A673 (cell line): ENCODE measurements around the gene TRAF3IP1. TPM values are rescaled to one million over a fixed set of nuclear protein-coding genes. Genes with fewer than 3 reads are reported as not detected.

Source experiments
- BruUV-seq: library from RNA; stranded (reverse); fragments of 400-500 nt; replicated peaks from 2 replicates; lab custom pipeline; 2021; lab: Mats Ljungman, UMichigan
- CTCF ChIA-PET: fragments of 300-600 bp; sonication (Branson Sonifier 250); formaldehyde crosslinking; loops from one replicate; lab custom pipeline; 2022; ENCODE audit warnings: antibody characterized with exemption; lab: Charles Lee
- POLR2A ChIA-PET: fragments of 300-600 bp; sonication (Branson Sonifier 250); formaldehyde crosslinking; loops from one replicate; lab custom pipeline; 2022; ENCODE audit warnings: antibody characterized with exemption; ENCODE audit not compliant: low non-redundant PET; lab: Charles Lee
- DNase-seq: peaks from one replicate; pipeline ENCODE4 v3.0.0-alpha.2; 2015; ENCODE audit warnings: low spot score
- H3K27ac ChIP-seq: fragments of 200-600 bp; sonication (generic); 2 replicates; pipeline ENCODE4 v1.5.1; 2016; ENCODE audit warnings: mixed run types, low read depth, mild to moderate bottlenecking, mixed read lengths, antibody characterized with exemption, low read length; ENCODE audit not compliant: poor library complexity, severe bottlenecking
- H3K27me3 ChIP-seq: fragments of 200-600 bp; sonication (generic); replicated peaks from 2 replicates; pipeline ENCODE4 v1.6.1; 2017; ENCODE audit warnings: mixed run types, low read depth, mild to moderate bottlenecking, mixed read lengths, antibody characterized with exemption, low read length; ENCODE audit not compliant: insufficient read depth, poor library complexity
- H3K36me3 ChIP-seq: fragments of 200-600 bp; sonication (generic); 2 replicates; pipeline ENCODE4 v1.6.1; 2016; ENCODE audit warnings: mixed run types, mild to moderate bottlenecking, mixed read lengths, antibody characterized with exemption, low read length; ENCODE audit not compliant: insufficient read depth, poor library complexity, severe bottlenecking
- H3K4me1 ChIP-seq: fragments of 200-600 bp; sonication (generic); 2 replicates; pipeline ENCODE4 v1.6.1; 2017; ENCODE audit warnings: mixed run types, mild to moderate bottlenecking, mixed read lengths, antibody characterized with exemption, low read length; ENCODE audit not compliant: insufficient read depth, poor library complexity, severe bottlenecking
- H3K4me3 ChIP-seq: fragments of 200-600 bp; sonication (generic); 2 replicates; pipeline ENCODE4 v1.5.1; 2016; ENCODE audit warnings: low read depth, mixed run types, mild to moderate bottlenecking, mixed read lengths, low read length; ENCODE audit not compliant: poor library complexity, severe bottlenecking
- H3K9me3 ChIP-seq: fragments of 200-600 bp; sonication (generic); 2 replicates; pipeline ENCODE4 v1.6.1; 2016; ENCODE audit warnings: mixed run types, low read depth, mild to moderate bottlenecking, mixed read lengths, antibody characterized with exemption, low read length; ENCODE audit not compliant: poor library complexity, severe bottlenecking
- EZH2 ChIP-seq: fragments of 200-600 bp; sonication (generic); IDR thresholded peaks from 2 replicates; pipeline ENCODE4 v1.6.1; 2017; ENCODE audit warnings: borderline replicate concordance, low read depth, mild to moderate bottlenecking, mixed read lengths, antibody characterized with exemption, low read length; ENCODE audit not compliant: poor library complexity, severe bottlenecking
- intact Hi-C: fragments of 100-400 bp; cut with micrococcal nuclease; formaldehyde crosslinking; loops from one replicate; pipeline ENCODE4 v1.10.0; 2022; ENCODE audit not compliant: unreplicated experiment
- total RNA-seq: library from RNA; stranded (reverse); gene quantifications from 2 replicates; pipeline ENCODE4 v1.2.3, GENCODE V29; 2021
- TF ChIP-seq, protein P1 (sequence below): fragments of 300-800, 200-600 bp; sonication (generic); conservative IDR thresholded peaks from 2 replicates; pipeline ENCODE4 v1.5.1; 2017; ENCODE audit warnings: low read depth, mild to moderate bottlenecking, antibody characterized with exemption, low read length, moderate library complexity, mixed read lengths

The TRAF3IP1 gene
- total RNA-seq, 1 experiment from 2014 or later = 23.0 TPM

DNA sequence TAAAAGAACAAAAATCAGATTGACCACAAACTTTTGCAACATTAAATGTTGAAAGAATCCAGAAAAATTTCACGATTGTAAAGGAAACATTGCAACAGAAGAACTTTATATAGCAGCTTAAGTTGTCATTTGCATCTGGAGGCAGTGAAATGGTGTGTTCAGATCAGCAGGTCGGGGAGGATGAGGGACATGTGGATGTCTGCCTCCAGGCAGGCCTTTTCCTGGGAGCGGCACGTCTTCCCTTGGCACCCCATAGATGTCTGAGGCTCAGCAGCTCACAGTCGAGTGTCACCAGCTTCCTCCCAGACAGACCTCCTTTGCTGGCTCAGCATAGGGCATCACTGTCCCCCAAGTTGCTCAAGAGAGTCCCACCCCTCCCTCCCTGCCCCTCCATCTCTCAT, 62.1 kb downstream of the TRAF3IP1 start:
- ChIA-PET CTCF (no interaction called here), POLR2A (no interaction called here)
- no peaks in the 10 kb centered on the region for H3K9me3 ChIP-seq
- intact Hi-C loops = no loop called here
- no peaks in the 10 kb centered on the region for H3K36me3 ChIP-seq
- no TSS peak for BruUV-seq
- no peaks in the 10 kb centered on the region for H3K4me1 ChIP-seq
- no peak for DNase-seq
- H3K27ac ChIP-seq = no peak overlapping the region
- no peaks in the 10 kb centered on the region for H3K27me3 ChIP-seq
- no peak for TF ChIP-seq EZH2
- TF ChIP-seq, protein P1, sequence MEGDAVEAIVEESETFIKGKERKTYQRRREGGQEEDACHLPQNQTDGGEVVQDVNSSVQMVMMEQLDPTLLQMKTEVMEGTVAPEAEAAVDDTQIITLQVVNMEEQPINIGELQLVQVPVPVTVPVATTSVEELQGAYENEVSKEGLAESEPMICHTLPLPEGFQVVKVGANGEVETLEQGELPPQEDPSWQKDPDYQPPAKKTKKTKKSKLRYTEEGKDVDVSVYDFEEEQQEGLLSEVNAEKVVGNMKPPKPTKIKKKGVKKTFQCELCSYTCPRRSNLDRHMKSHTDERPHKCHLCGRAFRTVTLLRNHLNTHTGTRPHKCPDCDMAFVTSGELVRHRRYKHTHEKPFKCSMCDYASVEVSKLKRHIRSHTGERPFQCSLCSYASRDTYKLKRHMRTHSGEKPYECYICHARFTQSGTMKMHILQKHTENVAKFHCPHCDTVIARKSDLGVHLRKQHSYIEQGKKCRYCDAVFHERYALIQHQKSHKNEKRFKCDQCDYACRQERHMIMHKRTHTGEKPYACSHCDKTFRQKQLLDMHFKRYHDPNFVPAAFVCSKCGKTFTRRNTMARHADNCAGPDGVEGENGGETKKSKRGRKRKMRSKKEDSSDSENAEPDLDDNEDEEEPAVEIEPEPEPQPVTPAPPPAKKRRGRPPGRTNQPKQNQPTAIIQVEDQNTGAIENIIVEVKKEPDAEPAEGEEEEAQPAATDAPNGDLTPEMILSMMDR = no peak
- H3K4me3 ChIP-seq = no peak overlapping the region

DNA sequence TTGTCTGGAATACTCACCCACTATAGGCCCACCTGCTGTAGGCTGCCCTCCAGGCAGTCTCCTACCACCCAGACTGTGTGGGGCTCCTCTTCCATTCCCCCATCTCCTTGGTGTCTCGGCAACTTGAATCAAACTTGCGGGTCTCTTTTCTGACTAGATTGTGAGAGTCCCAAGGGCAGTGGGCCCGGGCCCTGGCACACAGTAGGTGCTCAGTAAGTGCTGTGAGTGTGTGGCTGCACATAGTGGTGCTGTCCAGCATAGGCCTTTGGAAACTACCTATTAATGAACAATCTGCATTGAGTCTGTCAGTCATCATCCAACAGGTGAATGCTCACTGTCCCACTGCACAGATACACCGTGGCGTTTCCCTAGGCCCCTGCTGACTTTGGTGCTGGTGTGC, 62.8 kb downstream of the TRAF3IP1 start:
- no peaks in the 10 kb centered on the region for H3K36me3 ChIP-seq
- H3K9me3 ChIP-seq = no peaks in the 10 kb centered on the region
- ChIA-PET POLR2A (interaction anchor here (0.6 kb wide), 1 partner anchor 12 kb away, joined by 3 read pairs; no protein-coding TSS in a partner anchor), CTCF (no interaction called here)
- H3K4me3 ChIP-seq = no peak overlapping the region
- intact Hi-C loops = no loop called here
- DNase-seq = no peak
- no TSS peak for BruUV-seq
- H3K27ac ChIP-seq = no peak overlapping the region
- TF ChIP-seq EZH2 = no peak
- no peaks in the 10 kb centered on the region for H3K27me3 ChIP-seq
- no peaks in the 10 kb centered on the region for H3K4me1 ChIP-seq

DNA sequence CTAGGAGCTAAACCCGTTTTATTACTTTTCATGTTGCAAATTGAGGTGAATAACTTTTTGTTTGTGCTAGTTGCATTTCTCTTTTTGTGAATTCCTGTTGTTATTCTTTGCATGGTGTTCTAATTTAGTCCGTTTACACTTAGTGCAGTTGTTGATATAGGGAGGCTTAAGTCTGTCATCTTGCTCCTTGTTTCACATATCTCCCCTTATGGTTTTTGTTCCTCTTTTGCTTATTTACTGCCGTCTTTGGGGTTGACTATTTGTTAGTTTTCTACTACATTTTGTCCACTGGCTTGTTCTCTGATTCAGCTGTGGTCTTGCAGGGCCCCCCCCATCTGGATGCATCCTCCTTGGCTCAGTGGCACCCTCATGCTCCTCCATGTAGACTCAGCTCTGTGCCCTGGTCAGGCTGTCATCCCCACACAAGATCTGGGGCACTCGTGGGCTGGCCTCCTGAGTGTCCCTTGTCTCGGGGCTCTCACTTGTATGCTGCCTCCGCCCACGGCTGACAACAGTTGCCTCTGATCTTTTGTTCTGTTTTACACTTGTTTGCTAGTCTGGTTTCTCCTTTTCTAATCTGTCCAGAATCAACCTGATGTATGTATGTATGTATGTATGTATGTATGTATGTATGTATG, 63.5 kb downstream of the TRAF3IP1 start:
- no TSS peak for BruUV-seq
- DNase-seq = no peak
- TF ChIP-seq EZH2 = no peak
- TF ChIP-seq, protein P1 = no peak
- Histone ChIP-seq H3K36me3 (no peaks in the 10 kb centered on the region), H3K9me3 (no peaks in the 10 kb centered on the region), H3K4me1 (no peaks in the 10 kb centered on the region), H3K27me3 (no peaks in the 10 kb centered on the region), H3K4me3 (no peak overlapping the region), H3K27ac (no peak overlapping the region)
- ChIA-PET POLR2A (interaction anchor here (0.6 kb wide), 1 partner anchor 11 kb away, joined by 3 read pairs; no protein-coding TSS in a partner anchor), CTCF (no interaction called here)
- intact Hi-C loops = no loop called here

DNA sequence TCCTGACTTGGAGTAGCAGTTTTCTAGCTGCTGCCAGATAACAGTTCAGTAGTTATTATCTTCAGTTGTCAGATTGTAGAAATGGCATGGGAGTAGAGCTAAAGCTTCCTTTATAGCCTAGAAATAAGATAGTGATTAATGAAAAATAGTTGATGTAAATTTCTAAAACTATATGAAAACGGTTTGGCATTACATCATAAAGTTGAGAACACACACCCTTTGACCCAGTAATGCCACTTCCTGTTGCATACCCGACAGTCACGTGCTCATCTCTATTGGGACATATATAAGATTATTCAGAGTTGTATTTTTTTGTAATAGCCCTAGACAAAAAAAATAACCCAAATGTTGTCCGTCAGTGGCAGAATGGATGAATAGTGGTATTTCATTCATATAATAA, 67.0 kb downstream of the TRAF3IP1 start:
- no TSS peak for BruUV-seq
- Histone ChIP-seq H3K27me3 (no peaks in the 10 kb centered on the region), H3K4me3 (no peak overlapping the region), H3K27ac (no peak overlapping the region), H3K4me1 (peaks cover 4% of the 10 kb centered on the region), H3K36me3 (no peaks in the 10 kb centered on the region), H3K9me3 (no peaks in the 10 kb centered on the region)
- TF ChIP-seq, protein P1 = no peak
- TF ChIP-seq EZH2 = no peak
- no peak for DNase-seq
- ChIA-PET CTCF (no interaction called here), POLR2A (no interaction called here)
- intact Hi-C loops = no loop called here
